HG03135 (cell line): ENCODE data around the gene TRPT1.

Source experiments
- ATAC-seq: cut with Tn5 transposase; IDR thresholded peaks from one replicate; pipeline ENCODE4 v1.9.1; 2021; ENCODE audit warnings: mild to moderate bottlenecking, moderate library complexity; ENCODE audit not compliant: unreplicated experiment

TRPT1 gene

GRCh38 chr11:64225608-64226506 is at the start of gene TRPT1, which contains the start of gene NUDT22:
Gene TRPT1 (minus strand): TSS chr11:64226186. CDS start chr11:64225860, 326 bp downstream.
Gene NUDT22 (plus strand): TSS chr11:64226274. CDS start chr11:64226653, 379 bp downstream.
- peak; percentile 44 for ATAC-seq

- ATAC-seq, result no peak
Measured at GRCh38 chr11:64275031-64275800, 49.2 kb upstream of the TRPT1 start.

DNA sequence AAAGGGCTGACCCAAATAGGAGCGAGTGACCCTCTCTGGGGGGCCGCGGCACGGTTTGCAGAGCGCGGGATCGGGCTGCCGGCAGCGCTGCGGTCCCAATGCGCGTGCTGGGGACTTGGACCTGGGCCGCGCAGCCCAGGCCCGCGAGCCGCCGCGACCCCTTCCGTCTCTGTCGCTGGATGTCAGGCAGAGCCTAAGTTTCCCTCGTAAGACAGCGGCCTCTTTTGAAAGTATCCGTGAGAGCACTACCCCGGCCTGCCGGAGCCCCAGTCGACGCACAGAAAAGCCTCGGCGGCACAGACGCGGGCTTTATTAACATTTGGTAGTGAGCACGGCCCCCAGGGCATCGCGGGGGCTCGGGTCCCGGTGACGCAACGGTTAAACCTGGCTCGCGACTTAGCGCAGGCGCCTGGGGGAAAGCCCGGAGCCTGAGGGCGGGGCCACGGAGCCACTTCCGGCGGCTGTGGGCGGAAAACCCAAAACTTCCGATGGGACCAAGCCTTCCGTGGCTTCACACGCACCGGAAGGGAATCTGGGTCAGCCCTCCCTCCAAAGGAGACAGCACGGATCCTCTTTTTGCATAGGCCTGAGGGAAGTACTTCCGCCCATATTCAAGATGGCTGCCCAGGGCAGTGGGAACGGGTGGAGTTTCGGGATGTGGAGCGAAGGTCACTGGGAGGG is 43.7 kb upstream of the TRPT1 start:
- ATAC-seq, result peak; percentile 65

DNA sequence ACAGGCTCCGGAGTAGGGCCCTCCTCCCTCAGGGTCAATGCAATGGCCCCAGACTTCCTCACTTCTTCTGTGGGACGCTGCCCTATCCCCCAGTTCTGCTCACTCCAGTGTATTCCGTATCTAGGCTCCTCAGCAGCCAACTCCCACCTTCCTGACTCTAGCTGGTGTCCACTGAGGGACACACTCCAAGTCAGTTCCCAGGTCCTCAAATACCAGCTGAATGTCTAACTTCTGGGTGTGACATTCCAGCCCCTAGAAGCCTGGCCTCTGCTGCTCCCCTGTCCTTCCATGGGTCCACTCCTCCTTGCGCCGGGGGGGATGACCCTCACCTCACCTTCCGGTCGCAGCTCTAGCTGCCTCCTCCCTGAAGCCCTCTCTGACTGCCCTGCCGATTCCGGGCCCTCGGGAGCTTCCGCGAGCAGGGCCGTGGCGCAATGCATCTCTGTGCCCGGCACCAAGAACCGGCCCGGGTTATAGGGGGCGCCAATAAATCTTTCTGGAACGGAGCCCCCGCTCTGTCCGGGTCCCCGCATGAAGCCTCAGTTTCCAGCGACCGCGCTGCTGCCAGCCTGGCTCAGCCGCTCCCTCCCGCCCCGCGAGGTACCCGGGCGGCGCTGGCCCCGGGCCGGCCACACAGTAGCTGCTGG is 43.0 kb upstream of the TRPT1 start:
- ATAC-seq, result peak; percentile 14

DNA sequence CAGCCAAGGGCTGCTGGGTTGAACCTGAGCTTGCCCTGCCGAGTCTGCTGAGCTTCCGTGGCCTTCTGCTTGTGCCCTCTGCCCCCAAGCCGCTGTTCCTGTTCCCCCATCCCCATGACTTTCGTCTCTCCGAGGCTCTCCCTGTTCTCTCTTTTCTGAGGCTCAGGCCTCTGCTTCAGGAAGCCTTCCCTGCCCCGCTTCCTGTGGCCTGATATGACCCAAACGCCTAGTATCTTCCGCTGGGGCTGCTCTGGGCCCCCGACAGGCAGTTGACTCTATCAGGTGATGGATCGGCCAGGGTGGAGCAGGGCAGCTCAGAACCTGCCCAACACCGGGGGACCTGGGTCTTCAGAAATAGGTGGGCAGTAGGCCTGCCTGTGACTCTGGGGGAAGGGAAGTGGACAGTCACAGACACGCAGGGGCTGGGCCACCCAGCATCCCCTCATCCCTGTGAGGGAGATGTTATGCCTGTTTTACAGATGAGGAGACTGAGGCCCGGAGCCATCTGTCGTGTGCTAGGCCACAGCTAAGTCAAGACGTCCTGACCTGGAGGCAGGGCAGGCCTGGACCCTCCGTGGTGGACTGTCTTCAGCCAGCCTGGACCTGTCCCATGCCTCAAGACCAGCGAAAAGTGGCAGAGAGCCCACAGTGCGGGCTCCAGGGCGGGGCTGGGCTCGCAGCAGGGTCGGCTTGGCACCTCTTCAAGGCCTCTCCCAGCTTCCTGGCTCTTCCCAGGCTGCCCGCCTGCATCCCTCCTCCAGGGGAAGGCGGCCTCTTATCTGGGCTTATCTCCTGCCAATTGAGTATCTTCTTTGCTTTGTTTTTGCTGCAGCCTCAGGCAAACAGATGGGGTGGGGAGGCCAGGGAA is 42.3 kb upstream of the TRPT1 start:
- ATAC-seq, result no peak

DNA sequence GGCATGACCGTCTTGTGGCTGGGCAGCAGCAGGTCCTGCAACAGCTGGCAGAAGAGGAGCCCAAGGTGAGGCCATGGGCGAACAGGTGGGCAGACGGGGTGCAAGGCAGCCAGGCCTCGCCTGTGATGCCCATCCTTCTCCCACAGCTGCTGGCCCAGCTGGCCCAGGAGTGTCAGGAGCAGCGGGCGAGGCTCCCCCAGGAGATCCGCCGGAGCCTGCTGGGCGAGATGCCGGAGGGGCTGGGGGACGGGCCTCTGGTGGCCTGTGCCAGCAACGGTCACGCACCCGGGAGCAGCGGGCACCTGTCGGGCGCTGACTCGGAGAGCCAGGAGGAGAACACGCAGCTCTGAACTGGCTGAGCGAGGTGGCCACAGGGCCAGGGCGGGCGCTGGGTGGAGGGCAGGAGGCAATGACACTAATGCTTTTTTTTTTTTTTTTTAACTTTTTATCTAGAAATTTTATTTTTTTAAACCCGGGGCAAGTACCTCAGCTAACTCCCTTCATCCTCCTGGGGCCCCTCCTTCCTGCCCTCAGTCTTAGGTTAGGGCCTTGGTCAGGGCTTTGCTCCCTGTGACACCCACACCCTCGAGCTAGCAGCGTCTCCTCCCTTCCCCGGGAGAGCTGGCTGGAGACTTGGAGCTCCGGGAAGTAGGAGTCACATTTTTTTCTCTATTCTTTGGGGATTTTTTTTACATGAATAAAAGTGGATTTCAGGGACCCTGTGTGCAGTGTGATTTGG is 41.4 kb upstream of the TRPT1 start:
- no peak for ATAC-seq

- no peak for ATAC-seq
Measured at GRCh38 chr11:64266339-64266738, 40.4 kb upstream of the TRPT1 start.

GRCh38 chr11:64265176-64266160 is 39.5 kb upstream of the TRPT1 start:
- no peak for ATAC-seq

- ATAC-seq, result no peak
Measured at GRCh38 chr11:64264371-64264852, 38.4 kb upstream of the TRPT1 start.

DNA sequence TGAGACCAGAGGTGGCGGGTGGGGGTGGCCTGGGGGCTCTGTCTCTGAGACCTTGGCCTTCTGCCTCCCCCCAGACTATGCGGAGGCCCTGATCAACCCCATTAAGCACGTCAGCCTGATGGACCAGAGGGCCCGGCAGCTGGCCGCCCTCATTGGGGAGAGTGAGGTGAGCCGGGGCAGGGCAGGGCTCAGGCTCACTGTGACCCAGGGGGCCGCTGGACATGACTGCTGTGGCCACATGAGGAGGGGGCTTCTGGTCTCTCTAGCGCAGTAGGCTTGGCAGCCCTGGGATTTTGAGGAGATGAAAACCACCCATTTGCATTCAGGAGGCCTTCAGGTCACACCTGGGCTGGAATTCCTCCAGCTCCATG is 37.9 kb upstream of the TRPT1 start:
- ATAC-seq, result no peak

DNA sequence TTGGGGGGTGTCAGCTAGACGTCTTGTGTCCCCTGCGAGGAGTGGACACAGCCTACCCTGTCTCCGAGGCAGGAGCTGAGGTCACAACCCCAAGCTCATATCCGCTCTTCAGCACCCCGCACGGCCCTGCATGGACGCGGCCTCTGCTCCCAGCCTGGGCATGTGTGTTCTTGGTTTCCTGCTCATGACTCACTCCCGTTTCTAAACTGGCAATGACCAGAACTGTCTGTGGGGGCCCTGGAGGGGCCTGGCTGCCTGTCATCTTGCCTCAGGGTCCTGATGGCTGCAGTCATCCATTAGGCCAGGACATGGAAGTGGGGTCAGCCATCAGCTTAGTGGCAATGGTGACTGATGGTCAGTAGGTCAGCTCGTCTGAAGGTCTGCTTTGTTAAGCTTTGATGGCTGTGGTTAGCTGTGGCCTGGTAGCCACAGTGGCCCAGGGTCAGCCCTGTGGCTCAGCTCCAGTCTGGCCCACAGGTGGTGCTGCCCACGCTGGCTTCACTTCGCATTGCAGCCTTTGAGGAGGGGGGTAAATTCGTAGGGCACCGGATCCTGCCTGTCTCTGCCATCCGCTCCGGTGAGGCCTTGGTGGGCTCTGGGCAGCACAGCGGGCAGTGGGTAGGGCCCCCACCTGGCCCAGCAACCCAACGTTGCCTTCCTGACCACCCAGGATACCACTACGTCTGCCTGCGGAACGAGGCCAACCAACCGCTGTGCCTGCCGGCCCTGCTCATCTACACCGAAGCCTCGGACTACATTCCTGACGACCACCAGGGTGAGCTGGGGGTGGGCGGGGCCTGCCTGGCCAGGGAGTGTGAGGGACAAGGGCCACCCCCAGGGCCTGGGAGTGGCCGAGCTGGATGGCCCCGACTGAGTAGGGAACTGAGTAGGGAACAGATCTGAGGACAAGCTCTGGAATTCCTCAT is 37.3 kb upstream of the TRPT1 start:
- no peak for ATAC-seq

GRCh38 chr11:64262271-64263002 is 36.5 kb upstream of the TRPT1 start:
- no peak for ATAC-seq

GRCh38 chr11:64261556-64262080 is 35.6 kb upstream of the TRPT1 start:
- no peak for ATAC-seq

- ATAC-seq, result no peak
Measured at GRCh38 chr11:64260147-64260708, 34.2 kb upstream of the TRPT1 start.

- ATAC-seq, result no peak
Measured at GRCh38 chr11:64259533-64260067, 33.6 kb upstream of the TRPT1 start.
